Measurements from ENCODE around the gene KLLN.
"Not testable (repeated sequence)": the region's sequence is repeated elsewhere in the genome, so short reads cannot be mapped to it uniquely, and the experiment has no call there.

Gene KLLN

DNA sequence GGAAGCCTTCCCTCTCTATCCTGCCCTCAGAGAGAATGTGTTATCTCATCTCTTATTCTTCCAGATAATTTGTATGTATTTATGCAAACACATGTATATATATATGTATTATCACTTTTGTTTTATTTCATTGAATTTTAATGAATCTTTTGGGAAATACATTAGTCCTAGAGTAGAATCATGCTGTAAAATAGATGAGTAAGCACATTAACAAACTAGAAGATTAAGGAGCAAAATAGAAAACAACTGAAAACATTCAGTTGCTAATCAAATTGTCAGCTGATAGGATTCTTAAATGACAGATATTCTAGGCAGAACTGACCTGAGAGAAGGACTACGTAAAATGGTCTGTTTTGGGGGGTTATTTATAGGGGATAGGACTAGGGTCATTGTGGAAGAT is 11.2 kb downstream of the KLLN start:
- Histone ChIP-seq H3K4me1 (ENCODE audit: control insufficient read depth, insufficient read depth, low read length) (no peaks in the 10 kb centered on the region), H3K27ac (ENCODE audit: low read length) (no peak overlapping the region), H3K9me3 (ENCODE audit: control insufficient read depth in 2 of 2, low read length in 2 of 2) (no peaks in the 10 kb centered on the region), H3K36me3 (ENCODE audit: control insufficient read depth in 2 of 2, insufficient read depth in 2 of 2, low read length in 2 of 2) (no peaks in the 10 kb centered on the region), H3K9ac (ENCODE audit: low read length in 2 of 2) (no peak overlapping the region), H3K4me3 (ENCODE audit: low read length in 2 of 2) (no peak overlapping the region), H3K27me3 (ENCODE audit: control insufficient read depth in 1 of 2, insufficient read depth in 2 of 2, low read length in 2 of 2) (no peaks in the 10 kb centered on the region)

DNA sequence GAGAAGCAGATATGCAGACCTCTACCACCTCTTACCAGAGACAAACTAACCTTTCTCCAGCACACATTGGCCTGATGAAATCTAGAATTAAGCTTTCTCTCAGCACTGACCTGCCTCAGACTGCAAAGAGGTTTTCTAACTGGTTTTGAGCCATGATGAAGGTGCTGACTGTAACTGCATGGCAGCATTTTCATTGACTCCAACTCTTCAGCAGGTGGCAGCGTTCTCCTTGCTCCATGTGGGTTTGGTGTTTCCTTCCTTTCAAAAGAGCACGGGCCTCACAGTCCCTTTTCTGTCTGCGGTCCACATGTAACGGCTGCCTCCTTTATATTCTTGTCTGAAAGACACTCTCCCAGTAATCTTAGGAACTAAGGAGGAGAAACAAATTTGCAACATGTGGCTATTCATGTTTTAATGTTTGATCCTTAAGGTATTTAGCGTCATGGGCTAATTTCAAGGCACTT is 12.6 kb downstream of the KLLN start:
- no peaks in the 10 kb centered on the region for H3K4me1 ChIP-seq (ENCODE audit: control insufficient read depth, insufficient read depth, low read length)

DNA sequence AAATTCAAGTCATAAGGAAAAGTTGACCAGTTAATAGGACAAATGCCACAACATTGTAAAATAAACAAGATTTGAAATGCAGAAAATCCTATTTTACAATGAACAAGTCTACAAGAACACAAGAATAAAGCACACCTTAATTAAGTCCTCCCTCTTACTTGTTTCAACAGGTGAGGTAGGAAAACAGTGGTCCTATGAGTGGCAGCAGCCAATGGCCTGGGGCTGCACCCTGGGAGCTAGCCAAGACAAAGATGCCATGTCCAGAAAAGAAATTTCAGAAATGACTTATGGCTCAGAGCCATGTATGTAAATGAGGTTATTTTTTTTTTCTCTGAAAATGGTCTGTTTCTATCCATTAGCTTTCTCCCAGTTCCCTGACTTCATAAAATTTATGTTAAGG is 14.3 kb downstream of the KLLN start:
- no peak overlapping the region for H3K27ac ChIP-seq (ENCODE audit: low read length)
- H3K27me3 ChIP-seq (ENCODE audit: control insufficient read depth in 1 of 2, insufficient read depth in 2 of 2, low read length in 2 of 2): no peaks in the 10 kb centered on the region
- no peak overlapping the region for H3K9ac ChIP-seq (ENCODE audit: low read length in 2 of 2)
- H3K4me1 ChIP-seq (ENCODE audit: control insufficient read depth, insufficient read depth, low read length): no peaks in the 10 kb centered on the region
- no peaks in the 10 kb centered on the region for H3K36me3 ChIP-seq (ENCODE audit: control insufficient read depth in 2 of 2, insufficient read depth in 2 of 2, low read length in 2 of 2)
- no peak overlapping the region for H3K4me3 ChIP-seq (ENCODE audit: low read length in 2 of 2)
- no peaks in the 10 kb centered on the region for H3K9me3 ChIP-seq (ENCODE audit: control insufficient read depth in 2 of 2, low read length in 2 of 2)

More for the DNA sequence above, 12.6 kb downstream of the KLLN start:
- no peaks in the 10 kb centered on the region for H3K36me3 ChIP-seq (ENCODE audit: control insufficient read depth in 2 of 2, insufficient read depth in 2 of 2, low read length in 2 of 2)
- H3K4me3 ChIP-seq (ENCODE audit: low read length in 2 of 2): no peak overlapping the region
- H3K27ac ChIP-seq (ENCODE audit: low read length): no peak overlapping the region
- H3K9ac ChIP-seq (ENCODE audit: low read length in 2 of 2): peak overlapping the region; percentile 14 to 41
- no peaks in the 10 kb centered on the region for H3K27me3 ChIP-seq (ENCODE audit: control insufficient read depth in 1 of 2, insufficient read depth in 2 of 2, low read length in 2 of 2)
- no peaks in the 10 kb centered on the region for H3K9me3 ChIP-seq (ENCODE audit: control insufficient read depth in 2 of 2, low read length in 2 of 2)

DNA sequence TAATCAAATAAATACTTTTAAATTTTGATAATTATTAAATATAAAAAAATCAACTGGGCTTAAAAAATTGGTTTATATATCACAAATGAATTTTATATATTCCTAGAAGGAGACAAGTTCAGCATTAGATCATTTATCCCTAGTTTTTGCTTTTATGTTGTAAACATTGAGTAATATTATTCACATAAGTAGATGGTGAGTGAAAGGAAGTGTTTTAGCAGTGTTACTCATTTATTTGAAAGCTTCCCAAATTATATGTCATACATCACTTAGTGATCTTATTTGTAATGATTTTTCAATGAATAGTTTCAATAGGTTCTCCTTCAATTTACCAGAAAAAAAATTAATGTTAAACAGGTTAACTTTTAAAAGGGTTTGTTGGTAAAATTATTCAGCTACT is 15.8 kb downstream of the KLLN start:
- no peaks in the 10 kb centered on the region for H3K36me3 ChIP-seq (ENCODE audit: control insufficient read depth in 2 of 2, insufficient read depth in 2 of 2, low read length in 2 of 2)

DNA sequence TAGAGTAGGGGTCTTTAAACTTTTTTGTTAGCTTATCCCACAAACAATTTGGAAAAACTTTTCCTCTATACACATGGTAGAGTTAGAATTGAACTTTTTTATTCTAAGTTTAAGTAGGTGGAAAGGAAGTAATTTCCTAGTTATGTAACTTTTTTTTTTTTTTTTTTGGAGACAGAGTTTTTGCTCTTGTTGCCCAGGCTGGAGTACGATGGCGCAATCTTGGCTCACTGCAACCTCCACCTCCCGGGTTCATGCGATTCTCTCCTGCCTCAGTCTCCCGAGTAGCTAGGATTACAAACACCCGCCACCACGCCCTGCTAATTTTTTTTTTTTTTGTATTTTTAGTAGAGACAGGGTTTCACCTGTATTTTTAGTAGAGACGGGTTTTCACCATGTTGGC is 16.6 kb downstream of the KLLN start:
- not testable (repeated sequence) for H3K9ac ChIP-seq (ENCODE audit: low read length in 2 of 2); H3K36me3 ChIP-seq (ENCODE audit: control insufficient read depth in 2 of 2, insufficient read depth in 2 of 2, low read length in 2 of 2); H3K4me3 ChIP-seq (ENCODE audit: low read length in 2 of 2); H3K27ac ChIP-seq (ENCODE audit: low read length); H3K4me1 ChIP-seq (ENCODE audit: control insufficient read depth, insufficient read depth, low read length); H3K27me3 ChIP-seq (ENCODE audit: control insufficient read depth in 1 of 2, insufficient read depth in 2 of 2, low read length in 2 of 2); H3K9me3 ChIP-seq (ENCODE audit: control insufficient read depth in 2 of 2, low read length in 2 of 2)

More for the DNA sequence above, 15.8 kb downstream of the KLLN start:
- H3K4me3 ChIP-seq (ENCODE audit: low read length in 2 of 2): no peak overlapping the region
- H3K27ac ChIP-seq (ENCODE audit: low read length): no peak overlapping the region
- H3K9ac ChIP-seq (ENCODE audit: low read length in 2 of 2): no peak overlapping the region
- H3K9me3 ChIP-seq (ENCODE audit: control insufficient read depth in 2 of 2, low read length in 2 of 2): no peaks in the 10 kb centered on the region
- H3K4me1 ChIP-seq (ENCODE audit: control insufficient read depth, insufficient read depth, low read length): no peaks in the 10 kb centered on the region
- H3K27me3 ChIP-seq (ENCODE audit: control insufficient read depth in 1 of 2, insufficient read depth in 2 of 2, low read length in 2 of 2): no peaks in the 10 kb centered on the region

DNA sequence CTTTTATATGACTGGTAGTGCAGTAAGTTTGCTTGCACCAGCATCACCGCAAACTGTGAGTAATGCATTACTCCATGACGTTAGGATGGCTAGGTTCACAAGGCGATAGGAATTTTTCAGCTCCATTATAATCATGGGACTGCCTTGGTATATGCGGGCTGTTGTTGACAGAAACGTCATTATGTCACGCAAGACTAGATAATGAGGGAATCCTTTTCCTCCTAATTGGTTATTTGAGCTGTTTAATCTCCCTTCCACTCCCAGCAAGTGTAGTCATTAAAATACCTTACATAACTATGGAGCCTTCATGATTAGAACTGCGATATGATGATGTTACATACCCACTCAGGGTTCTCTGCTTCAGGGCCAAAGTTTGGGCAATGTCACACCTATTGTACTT is 17.3 kb downstream of the KLLN start:
- H3K27me3 ChIP-seq (ENCODE audit: control insufficient read depth in 1 of 2, insufficient read depth in 2 of 2, low read length in 2 of 2): no peaks in the 10 kb centered on the region
- no peak overlapping the region for H3K4me3 ChIP-seq (ENCODE audit: low read length in 2 of 2)
- H3K4me1 ChIP-seq (ENCODE audit: control insufficient read depth, insufficient read depth, low read length): no peaks in the 10 kb centered on the region
- no peak overlapping the region for H3K27ac ChIP-seq (ENCODE audit: low read length)
- no peak overlapping the region for H3K9ac ChIP-seq (ENCODE audit: low read length in 2 of 2)
- no peaks in the 10 kb centered on the region for H3K9me3 ChIP-seq (ENCODE audit: control insufficient read depth in 2 of 2, low read length in 2 of 2)
- no peaks in the 10 kb centered on the region for H3K36me3 ChIP-seq (ENCODE audit: control insufficient read depth in 2 of 2, insufficient read depth in 2 of 2, low read length in 2 of 2)

DNA sequence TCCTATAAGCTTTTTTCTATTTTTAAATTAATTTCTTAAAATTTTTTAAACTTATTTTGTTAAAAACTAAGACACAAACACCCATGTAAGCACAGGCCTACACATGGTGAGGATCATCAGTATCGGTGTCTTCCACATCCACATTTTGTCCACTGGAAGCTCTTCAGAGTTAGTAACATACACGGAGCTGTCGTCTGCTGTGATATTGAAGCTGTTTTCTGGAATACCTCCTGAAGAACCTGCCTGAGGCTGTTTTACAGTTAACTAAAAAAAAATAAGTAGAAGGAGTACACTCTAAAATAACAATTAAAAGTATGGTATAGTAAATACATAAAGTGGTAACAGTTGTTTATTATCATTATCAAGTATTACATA is 17.7 kb downstream of the KLLN start:
- no peaks in the 10 kb centered on the region for H3K9me3 ChIP-seq (ENCODE audit: control insufficient read depth in 2 of 2, low read length in 2 of 2)
- H3K4me3 ChIP-seq (ENCODE audit: low read length in 2 of 2): no peak overlapping the region
- H3K9ac ChIP-seq (ENCODE audit: low read length in 2 of 2): no peak overlapping the region

DNA sequence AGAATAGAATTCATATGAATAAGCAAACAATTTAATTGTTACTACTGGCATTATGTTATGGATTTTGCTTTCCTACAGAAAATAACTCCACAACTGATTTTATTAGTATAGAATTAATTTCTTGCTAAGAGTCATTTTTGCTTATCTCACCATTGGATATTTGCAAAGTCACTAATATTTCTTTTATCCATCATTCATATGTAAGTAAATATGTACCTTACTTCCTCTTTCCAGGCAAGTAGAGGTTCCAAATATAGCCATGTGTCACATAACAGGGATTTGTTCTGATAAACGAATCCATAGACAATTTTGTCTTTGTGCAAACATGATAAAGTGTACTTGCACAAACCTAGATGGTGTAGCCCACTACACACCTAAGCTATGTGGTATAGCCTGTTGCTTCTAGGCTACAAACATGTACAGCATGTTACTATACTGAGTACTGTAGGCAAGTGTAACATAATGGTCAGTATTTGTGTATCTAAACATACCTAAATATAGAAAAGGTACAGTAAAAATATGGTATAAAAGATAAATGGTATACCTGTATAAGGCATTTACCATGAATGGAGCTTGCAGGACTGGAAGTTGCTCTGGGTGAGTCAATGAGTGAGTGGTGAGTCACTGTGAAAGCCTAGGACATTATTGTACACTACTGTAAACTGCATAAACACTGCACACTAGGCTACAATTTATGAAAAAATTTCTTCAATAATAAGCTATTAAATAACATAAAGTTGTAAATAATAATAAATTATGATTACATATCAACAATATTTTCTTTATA is 18.3 kb downstream of the KLLN start:
- no peak overlapping the region for H3K9ac ChIP-seq (ENCODE audit: low read length in 2 of 2)
- H3K27ac ChIP-seq (ENCODE audit: low read length): no peak overlapping the region
- H3K9me3 ChIP-seq (ENCODE audit: control insufficient read depth in 2 of 2, low read length in 2 of 2): no peaks in the 10 kb centered on the region
- no peaks in the 10 kb centered on the region for H3K27me3 ChIP-seq (ENCODE audit: control insufficient read depth in 1 of 2, insufficient read depth in 2 of 2, low read length in 2 of 2)
- H3K4me1 ChIP-seq (ENCODE audit: control insufficient read depth, insufficient read depth, low read length): no peaks in the 10 kb centered on the region
- no peak overlapping the region for H3K4me3 ChIP-seq (ENCODE audit: low read length in 2 of 2)
- no peaks in the 10 kb centered on the region for H3K36me3 ChIP-seq (ENCODE audit: control insufficient read depth in 2 of 2, insufficient read depth in 2 of 2, low read length in 2 of 2)

More for the DNA sequence above, 17.7 kb downstream of the KLLN start:
- no peaks in the 10 kb centered on the region for H3K27me3 ChIP-seq (ENCODE audit: control insufficient read depth in 1 of 2, insufficient read depth in 2 of 2, low read length in 2 of 2)
- no peak overlapping the region for H3K27ac ChIP-seq (ENCODE audit: low read length)
- no peaks in the 10 kb centered on the region for H3K4me1 ChIP-seq (ENCODE audit: control insufficient read depth, insufficient read depth, low read length)
- no peaks in the 10 kb centered on the region for H3K36me3 ChIP-seq (ENCODE audit: control insufficient read depth in 2 of 2, insufficient read depth in 2 of 2, low read length in 2 of 2)

DNA sequence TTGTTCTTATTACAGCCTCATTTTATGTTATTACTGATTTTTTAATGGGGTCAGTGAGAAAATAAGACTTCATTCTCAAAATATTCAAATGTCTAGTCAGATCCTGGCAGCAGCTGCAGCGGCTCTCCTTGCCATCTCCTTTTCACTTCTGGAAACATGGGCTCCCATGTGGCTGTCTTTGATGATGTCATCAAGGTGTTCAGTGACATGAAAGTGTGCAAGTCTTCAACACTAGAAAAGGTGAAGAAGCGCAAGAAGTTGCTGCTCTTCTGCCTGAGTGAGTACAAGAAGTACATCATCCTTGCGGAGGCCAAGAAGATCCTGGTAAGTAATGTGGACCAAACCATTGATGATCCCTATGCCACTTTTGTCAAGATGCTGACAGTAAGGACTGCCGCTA is 19.6 kb downstream of the KLLN start:
- no peaks in the 10 kb centered on the region for H3K27me3 ChIP-seq (ENCODE audit: control insufficient read depth in 1 of 2, insufficient read depth in 2 of 2, low read length in 2 of 2)
- no peaks in the 10 kb centered on the region for H3K4me1 ChIP-seq (ENCODE audit: control insufficient read depth, insufficient read depth, low read length)
- no peak overlapping the region for H3K9ac ChIP-seq (ENCODE audit: low read length in 2 of 2)
- H3K27ac ChIP-seq (ENCODE audit: low read length): no peak overlapping the region
- H3K36me3 ChIP-seq (ENCODE audit: control insufficient read depth in 2 of 2, insufficient read depth in 2 of 2, low read length in 2 of 2): no peaks in the 10 kb centered on the region
- no peak overlapping the region for H3K4me3 ChIP-seq (ENCODE audit: low read length in 2 of 2)
- no peaks in the 10 kb centered on the region for H3K9me3 ChIP-seq (ENCODE audit: control insufficient read depth in 2 of 2, low read length in 2 of 2)

DNA sequence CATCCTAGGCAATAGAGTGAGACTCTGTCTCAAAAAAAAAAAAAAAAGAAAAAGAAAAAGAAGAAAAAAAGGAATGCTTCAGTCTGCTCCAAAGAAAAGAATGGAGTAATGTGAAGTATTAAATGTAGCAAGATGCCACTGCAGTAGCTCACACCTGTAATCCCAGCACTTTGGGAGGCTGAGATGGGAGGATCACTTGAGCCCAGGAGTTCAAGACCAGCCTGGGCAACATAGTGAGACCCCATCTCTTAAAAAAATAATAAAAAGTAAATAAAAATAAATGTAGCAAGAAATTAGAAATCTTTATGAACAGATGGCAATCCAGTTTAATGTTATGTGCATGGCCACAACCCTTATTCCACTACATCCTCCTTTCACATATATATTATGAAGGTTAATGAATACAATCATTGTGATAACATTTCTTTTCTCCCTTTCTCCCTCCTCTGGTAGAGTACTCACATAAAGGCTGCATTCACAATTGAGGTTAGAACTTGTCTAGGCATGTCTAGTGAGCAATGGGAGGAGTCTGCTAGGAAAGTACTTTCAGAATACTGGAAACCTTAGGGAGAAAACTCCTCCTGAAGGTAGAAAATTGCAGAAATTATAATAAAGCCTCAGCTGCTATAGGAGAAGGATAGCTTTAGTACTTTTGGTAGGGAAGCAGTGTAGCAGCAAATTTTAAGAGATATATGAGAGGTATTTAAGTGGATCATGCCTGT is 20.4 kb downstream of the KLLN start:
- H3K9me3 ChIP-seq (ENCODE audit: control insufficient read depth in 2 of 2, low read length in 2 of 2): no peaks in the 10 kb centered on the region
- H3K4me1 ChIP-seq (ENCODE audit: control insufficient read depth, insufficient read depth, low read length): no peaks in the 10 kb centered on the region
- H3K9ac ChIP-seq (ENCODE audit: low read length in 2 of 2): no peak overlapping the region
- H3K27ac ChIP-seq (ENCODE audit: low read length): no peak overlapping the region
- no peaks in the 10 kb centered on the region for H3K27me3 ChIP-seq (ENCODE audit: control insufficient read depth in 1 of 2, insufficient read depth in 2 of 2, low read length in 2 of 2)
- no peaks in the 10 kb centered on the region for H3K36me3 ChIP-seq (ENCODE audit: control insufficient read depth in 2 of 2, insufficient read depth in 2 of 2, low read length in 2 of 2)
- H3K4me3 ChIP-seq (ENCODE audit: low read length in 2 of 2): no peak overlapping the region

DNA sequence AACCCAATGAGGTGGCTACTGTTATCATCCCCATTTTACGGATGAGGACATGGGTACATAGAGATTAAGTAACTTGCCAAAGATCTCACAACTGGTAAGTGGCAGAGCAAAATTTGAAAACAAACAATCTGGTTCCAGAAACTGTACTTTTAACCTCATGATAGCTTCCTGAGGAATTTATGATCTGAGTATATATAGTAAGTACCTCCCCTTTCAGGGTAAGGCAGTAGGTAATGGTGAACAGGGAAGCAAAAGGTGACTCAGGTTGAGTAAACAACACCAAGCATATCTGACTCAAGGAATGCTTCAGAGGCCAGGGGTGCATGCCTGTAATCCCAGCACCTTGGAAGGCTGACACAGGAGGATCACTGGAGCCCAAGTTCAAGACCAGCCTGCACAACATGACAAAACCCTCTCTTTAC is 21.1 kb downstream of the KLLN start:
- Histone ChIP-seq H3K9ac (ENCODE audit: low read length in 2 of 2) (no peak overlapping the region), H3K27me3 (ENCODE audit: control insufficient read depth in 1 of 2, insufficient read depth in 2 of 2, low read length in 2 of 2) (no peaks in the 10 kb centered on the region), H3K4me1 (ENCODE audit: control insufficient read depth, insufficient read depth, low read length) (no peaks in the 10 kb centered on the region), H3K4me3 (ENCODE audit: low read length in 2 of 2) (no peak overlapping the region), H3K9me3 (ENCODE audit: control insufficient read depth in 2 of 2, low read length in 2 of 2) (no peaks in the 10 kb centered on the region), H3K36me3 (ENCODE audit: control insufficient read depth in 2 of 2, insufficient read depth in 2 of 2, low read length in 2 of 2) (no peaks in the 10 kb centered on the region), H3K27ac (ENCODE audit: low read length) (no peak overlapping the region)

Measured in stomach smooth muscle (tissue), 2 donors.